Ecto neural progenitor cell (in vitro differentiated cells): ENCODE results near the gene IMMT.
"Not testable (repeated sequence)": the region's sequence is repeated elsewhere in the genome, so short reads cannot be mapped to it uniquely, and the experiment has no call there.

Experiments used
- DNase-seq: peaks from one replicate; pipeline ENCODE4 v3.0.0-alpha.2; 2018; ENCODE audit warnings: low spot score

The IMMT gene

GRCh38 chr2:86195055-86195807 is at the start of gene IMMT:
Gene IMMT, minus strand, starts transcription at chr2:86195462. Its CDS starts 80 bp downstream, at chr2:86195382.
- peak; percentile 97 for DNase-seq

GRCh38 chr2:86244781-86245180 is 49.5 kb upstream of the IMMT start:
- not testable (repeated sequence) for DNase-seq

- DNase-seq = no peak
Observed at GRCh38 chr2:86243950-86244733, 48.9 kb upstream of the IMMT start.

- no peak for DNase-seq
Observed at GRCh38 chr2:86243272-86243671, 48.0 kb upstream of the IMMT start.

GRCh38 chr2:86241611-86242010 is 46.3 kb upstream of the IMMT start:
- DNase-seq = no peak

- DNase-seq = no peak
Observed at GRCh38 chr2:86240251-86240650, 45.0 kb upstream of the IMMT start.

GRCh38 chr2:86239745-86240144 is 44.5 kb upstream of the IMMT start:
- no peak for DNase-seq

- DNase-seq = no peak
Observed at GRCh38 chr2:86239326-86239725, 44.1 kb upstream of the IMMT start.

GRCh38 chr2:86238354-86238753 is 43.1 kb upstream of the IMMT start:
- DNase-seq = no peak

- DNase-seq = no peak
Observed at GRCh38 chr2:86237172-86237571, 41.9 kb upstream of the IMMT start.

- no peak for DNase-seq
Observed at GRCh38 chr2:86235196-86235980, 40.1 kb upstream of the IMMT start.

GRCh38 chr2:86234563-86235131 is 39.4 kb upstream of the IMMT start:
- DNase-seq = no peak

GRCh38 chr2:86233436-86233835 is 38.2 kb upstream of the IMMT start:
- DNase-seq = no peak

- no peak for DNase-seq
Observed at GRCh38 chr2:86232910-86233309, 37.6 kb upstream of the IMMT start.

GRCh38 chr2:86232373-86232784 is 37.1 kb upstream of the IMMT start:
- no peak for DNase-seq

- DNase-seq = no peak
Observed at GRCh38 chr2:86231680-86232372, 36.6 kb upstream of the IMMT start.

- DNase-seq = no peak
Observed at GRCh38 chr2:86230961-86231360, 35.7 kb upstream of the IMMT start.

GRCh38 chr2:86229221-86229620 is 34.0 kb upstream of the IMMT start:
- no peak for DNase-seq

GRCh38 chr2:86228574-86228973 is 33.3 kb upstream of the IMMT start:
- DNase-seq = not testable (repeated sequence)

- DNase-seq = no peak
Observed at GRCh38 chr2:86227685-86228084, 32.4 kb upstream of the IMMT start.

GRCh38 chr2:86226636-86227520 is 31.6 kb upstream of the IMMT start:
- DNase-seq = no peak
